Measurements from ENCODE around the gene CDC37L1.

CDC37L1 gene

DNA sequence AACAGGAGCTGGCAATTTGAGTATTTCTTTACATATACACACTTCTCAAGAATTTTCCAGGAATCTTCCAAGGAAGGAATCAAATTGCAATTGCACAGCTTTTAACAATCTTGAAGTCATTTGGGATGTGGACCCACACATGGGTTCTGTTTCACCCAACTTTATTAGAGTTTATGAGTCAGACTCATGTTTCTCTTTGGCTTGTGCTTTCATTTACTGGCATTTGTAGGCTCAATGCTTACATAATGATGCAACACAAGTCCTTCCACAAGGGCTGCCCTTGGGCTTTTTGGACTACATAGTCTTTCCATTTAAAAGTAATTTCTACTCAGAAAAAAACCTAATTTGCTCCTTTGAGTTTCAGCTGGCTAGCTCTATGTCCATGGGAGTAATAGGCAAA is 4.6 kb upstream of the CDC37L1 start:
- Mint-ChIP-seq H3K4me3 (no peak overlapping the region), H3K27me3 (no peaks in the 10 kb centered on the region), H3K27ac (ENCODE audit: low read depth) (no peak overlapping the region), H3K36me3 (ENCODE audit: insufficient read depth) (no peaks in the 10 kb centered on the region), H3K9me3 (no peaks in the 10 kb centered on the region), H3K4me1 (no peaks in the 10 kb centered on the region)
- DNase-seq (ENCODE audit: low spot score in 2 of 2): no peak
- ATAC-seq (replicated peaks; ENCODE audit: extremely low read depth, poor library complexity, severe bottlenecking): no peak

DNA sequence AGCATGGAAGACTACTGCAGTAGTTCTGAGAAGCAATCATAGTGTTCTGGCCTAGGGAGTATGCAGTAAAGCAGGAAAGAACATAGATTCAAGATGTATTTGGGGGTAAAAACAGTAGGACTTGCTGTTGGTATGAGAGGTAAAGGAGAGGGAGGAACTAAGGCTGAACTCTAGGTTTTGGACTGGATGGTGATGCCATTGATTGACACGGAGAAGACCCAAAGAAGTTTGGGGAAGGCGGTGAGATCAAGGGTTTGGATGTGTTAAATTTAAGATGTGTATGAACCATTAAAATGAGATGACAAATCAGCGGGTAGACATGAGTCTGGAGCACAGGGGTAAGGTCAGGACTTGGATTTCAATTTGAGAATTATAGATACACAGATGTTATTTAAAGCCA is 2.0 kb upstream of the CDC37L1 start:
- no peaks in the 10 kb centered on the region for H3K9me3 Mint-ChIP-seq
- H3K4me3 Mint-ChIP-seq: no peak overlapping the region
- no peak for DNase-seq (ENCODE audit: low spot score in 2 of 2)
- no peaks in the 10 kb centered on the region for H3K27me3 Mint-ChIP-seq
- H3K4me1 Mint-ChIP-seq: no peaks in the 10 kb centered on the region
- peaks cover 3% of the 10 kb centered on the region for H3K36me3 Mint-ChIP-seq (ENCODE audit: insufficient read depth)
- H3K27ac Mint-ChIP-seq (ENCODE audit: low read depth): no peak overlapping the region
- no peak for ATAC-seq (replicated peaks; ENCODE audit: extremely low read depth, poor library complexity, severe bottlenecking)

DNA sequence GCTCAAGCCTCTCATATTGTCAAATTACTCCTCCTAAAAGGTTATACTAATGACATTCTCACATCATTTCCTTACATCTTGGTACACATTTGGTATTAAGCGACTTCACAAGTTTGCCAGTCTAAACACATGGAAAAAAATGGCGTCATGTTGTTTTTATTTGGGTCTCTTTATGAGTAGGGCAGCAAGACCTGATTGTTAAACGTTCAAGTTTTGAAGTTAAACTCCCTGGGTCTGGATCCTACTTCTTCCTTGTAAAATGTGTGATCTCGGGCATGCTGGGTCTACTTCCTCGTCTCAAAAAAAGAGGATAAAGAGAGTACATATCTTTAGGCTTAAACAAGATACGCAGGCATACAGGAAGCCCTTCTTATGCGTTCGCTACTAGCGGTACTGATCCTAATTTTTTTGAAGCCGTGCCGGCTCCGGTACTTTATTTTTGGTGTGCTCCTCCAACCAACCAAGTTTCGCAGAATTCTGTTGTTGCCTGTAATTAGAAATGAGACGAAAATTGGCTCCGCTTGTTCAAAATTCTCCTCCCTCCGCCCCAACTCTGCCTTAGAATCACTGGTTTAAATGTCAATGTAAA is 596 bp upstream of the CDC37L1 start:
- ATAC-seq (replicated peaks; ENCODE audit: extremely low read depth, poor library complexity, severe bottlenecking): peak; percentile 27
- H3K27me3 Mint-ChIP-seq: no peaks in the 10 kb centered on the region
- no peak overlapping the region for H3K4me3 Mint-ChIP-seq
- no peaks in the 10 kb centered on the region for H3K9me3 Mint-ChIP-seq
- H3K27ac Mint-ChIP-seq (ENCODE audit: low read depth): no peak overlapping the region
- peaks cover 5% of the 10 kb centered on the region for H3K36me3 Mint-ChIP-seq (ENCODE audit: insufficient read depth)
- peaks cover 9% of the 10 kb centered on the region for H3K4me1 Mint-ChIP-seq
- peak in 1 of 2 donors; percentile 33 for DNase-seq (ENCODE audit: low spot score in 2 of 2)

DNA sequence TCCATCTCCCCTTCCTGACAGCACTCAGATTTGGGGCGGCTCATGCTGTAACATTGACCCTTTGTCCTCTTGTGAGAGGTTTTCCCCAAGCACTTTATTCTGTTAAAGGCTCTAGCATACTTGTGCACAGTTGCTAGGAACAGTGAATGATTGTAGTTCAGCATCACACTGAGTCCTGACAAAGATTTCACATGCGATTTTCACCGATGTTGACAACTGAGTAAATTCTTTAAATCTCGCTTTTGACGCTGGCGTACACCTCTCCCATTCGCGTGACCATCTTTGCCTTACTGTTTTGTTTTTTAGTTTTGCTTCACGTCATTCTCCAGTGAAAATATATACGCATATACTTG is 780 bp downstream of the CDC37L1 start:
- Mint-ChIP-seq H3K4me1 (peaks cover 19% of the 10 kb centered on the region), H3K4me3 (no peak overlapping the region), H3K9me3 (no peaks in the 10 kb centered on the region), H3K27ac (ENCODE audit: low read depth) (no peak overlapping the region), H3K27me3 (no peaks in the 10 kb centered on the region), H3K36me3 (ENCODE audit: insufficient read depth) (peaks cover 12% of the 10 kb centered on the region)
- ATAC-seq (replicated peaks; ENCODE audit: extremely low read depth, poor library complexity, severe bottlenecking): peak; percentile 0
- no peak for DNase-seq (ENCODE audit: low spot score in 2 of 2)

DNA sequence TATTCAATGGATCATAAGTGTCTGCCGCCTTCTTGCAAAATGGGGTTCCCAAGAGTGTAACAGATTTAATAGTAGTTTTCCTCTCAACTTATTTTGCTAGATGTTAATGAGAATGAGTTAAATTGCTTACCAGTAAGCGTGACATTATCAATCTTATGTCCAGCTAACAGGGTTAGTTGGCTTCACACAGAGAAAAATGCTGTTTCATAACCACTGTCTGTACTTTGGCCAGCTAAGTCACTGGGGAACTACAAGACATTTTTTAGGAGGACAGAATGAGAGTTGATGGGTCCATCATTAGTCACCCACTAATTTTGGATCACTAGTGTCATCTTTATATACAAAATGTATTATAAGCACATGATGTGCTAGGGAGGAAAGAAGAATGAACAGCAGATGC is 1.4 kb downstream of the CDC37L1 start:
- no peak for ATAC-seq (replicated peaks; ENCODE audit: extremely low read depth, poor library complexity, severe bottlenecking)
- no peak overlapping the region for H3K4me3 Mint-ChIP-seq
- H3K27me3 Mint-ChIP-seq: no peaks in the 10 kb centered on the region
- H3K27ac Mint-ChIP-seq (ENCODE audit: low read depth): no peak overlapping the region
- H3K36me3 Mint-ChIP-seq (ENCODE audit: insufficient read depth): peaks cover 15% of the 10 kb centered on the region
- DNase-seq (ENCODE audit: low spot score in 2 of 2): no peak
- peaks cover 23% of the 10 kb centered on the region for H3K4me1 Mint-ChIP-seq
- no peaks in the 10 kb centered on the region for H3K9me3 Mint-ChIP-seq

DNA sequence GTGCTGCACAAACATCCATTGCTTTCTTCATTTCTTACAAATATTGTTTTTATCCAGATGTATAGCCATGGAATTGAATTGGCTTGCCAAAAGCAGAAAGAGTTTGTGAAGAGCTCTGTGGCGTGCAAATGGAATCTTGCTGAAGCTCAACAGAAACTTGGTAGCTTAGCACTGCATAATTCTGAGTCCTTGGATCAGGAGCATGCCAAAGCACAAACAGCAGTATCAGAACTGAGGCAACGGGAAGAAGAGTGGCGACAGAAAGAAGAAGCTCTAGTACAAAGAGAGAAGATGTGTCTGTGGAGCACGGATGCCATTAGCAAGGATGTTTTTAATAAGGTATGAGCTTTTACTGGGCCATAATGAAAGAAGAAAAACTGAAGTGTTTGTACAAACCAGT is 5.5 kb downstream of the CDC37L1 start:
- Mint-ChIP-seq H3K4me1 (peaks cover 33% of the 10 kb centered on the region), H3K4me3 (peak overlapping the region; percentile 12), H3K27me3 (no peaks in the 10 kb centered on the region), H3K36me3 (ENCODE audit: insufficient read depth) (peaks cover 27% of the 10 kb centered on the region), H3K9me3 (no peaks in the 10 kb centered on the region), H3K27ac (ENCODE audit: low read depth) (peak overlapping the region; percentile 29)
- ATAC-seq (replicated peaks; ENCODE audit: extremely low read depth, poor library complexity, severe bottlenecking): no peak
- DNase-seq (ENCODE audit: low spot score in 2 of 2): no peak

DNA sequence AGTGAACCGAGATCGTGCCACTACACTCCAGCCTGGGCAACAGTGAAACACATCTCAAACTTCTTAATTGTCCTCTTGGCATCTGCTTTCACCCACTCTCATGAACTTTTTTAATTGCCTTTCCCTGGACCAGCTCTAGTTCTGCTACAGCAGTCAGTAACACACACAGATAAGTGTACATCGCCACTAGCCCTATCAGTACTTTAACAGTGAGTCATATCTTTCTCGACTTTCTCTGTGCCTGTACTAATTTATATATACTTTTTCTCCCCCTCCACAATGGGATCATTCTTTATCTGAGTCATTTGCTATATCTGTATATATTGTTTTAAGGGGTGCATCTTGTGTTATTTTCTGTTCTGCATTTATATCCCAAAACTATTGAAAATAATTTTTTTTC is 6.7 kb downstream of the CDC37L1 start:
- peaks cover 44% of the 10 kb centered on the region for H3K4me1 Mint-ChIP-seq
- no peak overlapping the region for H3K4me3 Mint-ChIP-seq

DNA sequence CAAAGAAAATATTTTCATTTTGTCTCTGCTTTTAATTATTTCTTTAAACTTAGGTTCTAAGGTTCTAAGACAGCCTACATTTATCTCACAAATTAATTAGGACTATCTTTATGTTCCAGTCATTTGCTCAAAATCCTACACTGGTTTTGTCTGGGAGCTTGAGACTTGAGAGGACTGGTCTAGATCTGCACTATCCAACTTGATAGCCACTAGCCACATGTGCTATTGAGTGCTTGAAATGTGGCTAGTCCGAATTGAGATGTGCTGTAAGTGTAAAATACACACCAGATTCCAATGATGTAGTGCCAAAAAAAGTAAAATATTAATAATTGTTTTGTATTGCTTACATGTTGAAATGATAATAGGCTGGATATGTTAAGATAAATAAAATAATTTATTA is 7.2 kb downstream of the CDC37L1 start:
- Mint-ChIP-seq H3K9me3 (no peaks in the 10 kb centered on the region), H3K4me3 (no peak overlapping the region), H3K27me3 (no peaks in the 10 kb centered on the region), H3K4me1 (peaks cover 48% of the 10 kb centered on the region), H3K27ac (ENCODE audit: low read depth) (peak overlapping the region; percentile 19), H3K36me3 (ENCODE audit: insufficient read depth) (peaks cover 37% of the 10 kb centered on the region)
- ATAC-seq (replicated peaks; ENCODE audit: extremely low read depth, poor library complexity, severe bottlenecking) (no peak), DNase-seq (ENCODE audit: low spot score in 2 of 2) (no peak)

More for the DNA sequence above, 6.7 kb downstream of the CDC37L1 start:
- Mint-ChIP-seq H3K27ac (ENCODE audit: low read depth) (peak overlapping the region; percentile 19), H3K27me3 (no peaks in the 10 kb centered on the region), H3K36me3 (ENCODE audit: insufficient read depth) (peaks cover 37% of the 10 kb centered on the region), H3K9me3 (no peaks in the 10 kb centered on the region)
- DNase-seq (ENCODE audit: low spot score in 2 of 2) (no peak), ATAC-seq (replicated peaks; ENCODE audit: extremely low read depth, poor library complexity, severe bottlenecking) (no peak)

DNA sequence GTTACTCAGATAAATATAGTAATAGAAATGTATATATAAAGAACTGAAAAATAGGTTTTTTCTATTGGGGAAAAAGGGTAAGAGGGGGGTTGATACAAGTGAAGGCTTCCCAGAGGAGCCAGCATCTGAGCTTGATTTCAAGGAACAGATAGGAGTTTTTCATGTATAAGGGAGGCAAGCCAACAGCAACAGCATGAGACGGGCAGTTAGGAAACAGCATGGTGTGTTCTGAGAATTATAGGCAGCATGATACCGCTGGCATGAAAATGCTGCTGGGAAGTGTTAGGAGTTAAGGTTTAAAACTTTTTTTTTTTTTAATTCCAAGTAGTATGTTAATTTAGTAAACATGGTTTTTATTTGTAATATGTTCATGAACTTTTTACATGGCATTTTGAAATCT is 9.7 kb downstream of the CDC37L1 start:
- DNase-seq (ENCODE audit: low spot score in 2 of 2): no peak
- H3K4me1 Mint-ChIP-seq: peaks cover 49% of the 10 kb centered on the region
- no peaks in the 10 kb centered on the region for H3K27me3 Mint-ChIP-seq
- peaks cover 43% of the 10 kb centered on the region for H3K36me3 Mint-ChIP-seq (ENCODE audit: insufficient read depth)
- no peak overlapping the region for H3K4me3 Mint-ChIP-seq
- no peak for ATAC-seq (replicated peaks; ENCODE audit: extremely low read depth, poor library complexity, severe bottlenecking)
- no peaks in the 10 kb centered on the region for H3K9me3 Mint-ChIP-seq
- no peak overlapping the region for H3K27ac Mint-ChIP-seq (ENCODE audit: low read depth)

DNA sequence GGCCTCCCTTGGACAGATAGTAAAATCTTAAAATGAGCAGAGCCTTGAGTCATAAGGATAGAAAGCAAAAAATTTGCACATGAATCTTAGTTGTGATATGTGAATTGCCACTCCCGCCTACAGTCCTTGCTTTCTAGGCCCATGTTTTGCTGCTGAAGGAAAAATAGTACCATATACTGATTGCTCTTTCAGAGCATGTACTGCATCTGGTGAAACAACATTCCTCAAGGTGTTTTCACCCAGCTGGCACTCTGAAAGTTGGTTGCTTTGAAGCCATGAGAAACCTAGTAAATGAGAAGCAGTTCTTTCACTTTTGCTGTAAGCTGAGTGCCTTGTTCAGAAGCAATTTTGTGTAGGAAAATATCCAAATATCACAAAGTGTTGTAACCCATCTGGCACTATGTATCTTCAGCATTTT is 10.3 kb downstream of the CDC37L1 start:
- peaks cover 40% of the 10 kb centered on the region for H3K36me3 Mint-ChIP-seq (ENCODE audit: insufficient read depth)
- DNase-seq (ENCODE audit: low spot score in 2 of 2) (no peak), ATAC-seq (replicated peaks; ENCODE audit: extremely low read depth, poor library complexity, severe bottlenecking) (no peak)
- H3K27me3 Mint-ChIP-seq: no peaks in the 10 kb centered on the region
- H3K27ac Mint-ChIP-seq (ENCODE audit: low read depth): no peak overlapping the region
- no peaks in the 10 kb centered on the region for H3K9me3 Mint-ChIP-seq
- no peak overlapping the region for H3K4me3 Mint-ChIP-seq
- H3K4me1 Mint-ChIP-seq: peaks cover 44% of the 10 kb centered on the region

DNA sequence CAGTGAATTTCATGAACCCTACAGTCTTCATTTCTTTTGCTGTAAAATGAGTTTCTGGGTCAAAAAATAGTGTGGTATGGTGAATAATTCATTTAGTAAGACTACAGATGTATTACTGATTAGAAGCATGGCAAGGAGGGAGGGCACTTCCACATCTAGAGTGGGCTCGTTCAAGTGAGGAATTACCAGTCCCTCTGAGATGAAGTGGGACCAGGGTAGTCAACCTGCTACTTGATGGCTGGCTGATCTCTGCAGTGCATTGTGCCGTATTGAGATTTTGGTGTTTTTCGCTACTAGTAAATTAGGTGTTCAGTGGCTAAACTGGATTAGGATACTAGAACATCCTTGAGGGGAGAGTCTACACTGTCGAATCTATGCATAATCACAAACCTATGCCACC is 10.8 kb downstream of the CDC37L1 start:
- ATAC-seq (replicated peaks; ENCODE audit: extremely low read depth, poor library complexity, severe bottlenecking): no peak
- H3K4me3 Mint-ChIP-seq: no peak overlapping the region
- peaks cover 42% of the 10 kb centered on the region for H3K36me3 Mint-ChIP-seq (ENCODE audit: insufficient read depth)
- no peaks in the 10 kb centered on the region for H3K9me3 Mint-ChIP-seq
- H3K4me1 Mint-ChIP-seq: peaks cover 39% of the 10 kb centered on the region
- H3K27me3 Mint-ChIP-seq: no peaks in the 10 kb centered on the region
- no peak for DNase-seq (ENCODE audit: low spot score in 2 of 2)
- H3K27ac Mint-ChIP-seq (ENCODE audit: low read depth): no peak overlapping the region

DNA sequence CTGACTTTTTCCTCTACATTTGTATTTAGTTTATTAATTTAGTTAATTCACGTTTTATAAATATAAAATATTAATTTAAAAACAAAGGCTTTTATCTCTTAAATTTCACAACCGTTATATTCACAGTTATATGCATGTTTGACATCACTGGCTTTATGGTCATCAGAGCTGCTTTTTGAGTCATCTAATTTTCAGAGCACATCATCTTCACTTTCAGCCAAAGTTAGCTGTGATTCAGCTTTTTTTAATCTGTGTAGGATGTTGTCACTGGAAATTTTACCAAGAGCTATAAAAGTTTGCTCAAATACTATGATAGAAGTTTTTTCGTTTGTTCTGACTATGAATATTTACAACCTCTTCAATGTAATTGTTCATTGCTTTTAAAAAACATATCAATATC is 12.4 kb downstream of the CDC37L1 start:
- no peak overlapping the region for H3K27ac Mint-ChIP-seq (ENCODE audit: low read depth)
- DNase-seq (ENCODE audit: low spot score in 2 of 2): no peak
- no peak for ATAC-seq (replicated peaks; ENCODE audit: extremely low read depth, poor library complexity, severe bottlenecking)
- no peak overlapping the region for H3K4me3 Mint-ChIP-seq
- no peaks in the 10 kb centered on the region for H3K27me3 Mint-ChIP-seq
- H3K9me3 Mint-ChIP-seq: no peaks in the 10 kb centered on the region
- H3K36me3 Mint-ChIP-seq (ENCODE audit: insufficient read depth): peaks cover 37% of the 10 kb centered on the region
- peaks cover 28% of the 10 kb centered on the region for H3K4me1 Mint-ChIP-seq

DNA sequence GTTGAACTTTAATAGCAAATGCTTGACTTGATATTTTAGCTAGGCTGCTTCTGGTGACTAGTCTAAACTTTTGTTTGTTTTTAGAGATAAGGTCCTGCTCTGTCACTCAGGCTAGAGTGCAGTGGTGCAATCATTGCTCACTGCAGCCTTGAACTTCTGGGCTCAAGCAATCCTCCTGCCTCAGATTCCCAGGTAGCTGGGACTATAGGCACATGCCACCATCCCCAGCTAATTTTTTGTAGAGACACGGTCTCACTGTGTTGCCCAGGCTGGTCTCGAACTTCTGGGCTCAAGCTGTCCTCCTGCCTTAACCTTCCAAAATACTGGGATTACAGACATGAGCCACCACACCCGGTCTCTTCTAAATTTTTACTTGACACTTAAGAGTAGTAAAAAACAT is 20.7 kb downstream of the CDC37L1 start:
- no peaks in the 10 kb centered on the region for H3K9me3 Mint-ChIP-seq
- peaks cover 43% of the 10 kb centered on the region for H3K36me3 Mint-ChIP-seq (ENCODE audit: insufficient read depth)
- no peak for DNase-seq (ENCODE audit: low spot score in 2 of 2)
- no peak for ATAC-seq (replicated peaks; ENCODE audit: extremely low read depth, poor library complexity, severe bottlenecking)
- H3K27ac Mint-ChIP-seq (ENCODE audit: low read depth): no peak overlapping the region
- peaks cover 9% of the 10 kb centered on the region for H3K4me1 Mint-ChIP-seq
- no peak overlapping the region for H3K4me3 Mint-ChIP-seq
- H3K27me3 Mint-ChIP-seq: no peaks in the 10 kb centered on the region

DNA sequence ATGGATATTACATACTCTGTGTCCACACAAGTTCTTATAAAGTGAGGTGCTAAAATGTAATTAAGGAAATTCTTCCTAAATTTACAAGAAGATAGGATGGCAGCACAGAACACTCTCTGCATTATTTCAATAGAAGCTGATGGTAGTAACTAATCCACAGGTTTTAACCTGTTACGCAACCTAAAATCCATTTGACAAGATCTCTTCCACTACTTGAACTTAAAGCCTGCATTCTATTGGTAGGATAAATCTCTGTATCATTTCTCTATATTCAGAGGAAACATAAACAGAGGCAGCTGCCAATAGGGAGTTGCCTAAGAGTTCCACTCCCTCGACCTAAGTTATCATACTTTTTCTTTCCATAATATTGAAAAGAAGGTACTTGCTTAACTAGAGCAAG is 21.6 kb downstream of the CDC37L1 start:
- Mint-ChIP-seq H3K36me3 (ENCODE audit: insufficient read depth) (peaks cover 43% of the 10 kb centered on the region), H3K27me3 (no peaks in the 10 kb centered on the region), H3K4me3 (no peak overlapping the region), H3K27ac (ENCODE audit: low read depth) (peak overlapping the region; percentile 45), H3K4me1 (peaks cover 9% of the 10 kb centered on the region), H3K9me3 (no peaks in the 10 kb centered on the region)
- no peak for ATAC-seq (replicated peaks; ENCODE audit: extremely low read depth, poor library complexity, severe bottlenecking)
- DNase-seq (ENCODE audit: low spot score in 2 of 2): no peak

Measured in central memory CD8-positive, alpha-beta T cell (primary cell).